SK-N-SH (cell line): ENCODE measurements around the gene DNAH3. TPM values are rescaled to one million over a fixed set of nuclear protein-coding genes. Genes with fewer than 3 reads are reported as not detected.
A peak's percentile ranks its signal among the peaks of the same experiment; 100 is the strongest.

Experiments used
- CTCF ChIA-PET: fragments of 300-600, 350-600 bp; formaldehyde crosslinking; extraction: SDS; loops from one replicate; lab custom pipeline; 2021; lab: Yijun Ruan, JAX
- POLR2A ChIA-PET: fragments of 350-600 bp; sonication (Branson Sonifier 250); formaldehyde crosslinking; extraction: SDS; loops from one replicate; lab custom pipeline; 2020; ENCODE audit warnings: antibody characterized with exemption, inconsistent platforms; lab: Yijun Ruan, JAX
- DNase-seq: peaks from one replicate; pipeline ENCODE4 v3.0.0; 2012
- H2AFZ ChIP-seq: fragments of 200-600 bp; sonication (generic); 2 replicates; pipeline ENCODE4 v1.8.1; 2016; ENCODE audit warnings: antibody characterized with exemption, mild to moderate bottlenecking, low read depth
- H3F3A ChIP-seq: fragments of 200-600 bp; sonication (generic); replicated peaks from 2 replicates; pipeline ENCODE3; 2016; ENCODE audit warnings: antibody characterized with exemption, mild to moderate bottlenecking; ENCODE audit not compliant: insufficient read depth
- H3K27ac ChIP-seq, 2 experiments: fragments of 200-500 bp in 1 of 2; fragments of 200-600 bp in 1 of 2; sonication (Bioruptor generic) in 1 of 2; sonication (generic), shearing (Covaris generic) in 1 of 2; 2 replicates each; pipeline versions ENCODE4 v1.5.1 to v1.6.1; 2014 to 2016; ENCODE audit warnings: low read depth in 2 of 2, inconsistent platforms in 1 of 2, low read length in 1 of 2, mild to moderate bottlenecking in 1 of 2, mixed read lengths in 1 of 2
- H3K27me3 ChIP-seq: fragments of 200-600 bp; sonication (generic), shearing (Covaris generic); 2 replicates; pipeline ENCODE4 v1.6.1; 2016; ENCODE audit warnings: mixed run types; ENCODE audit not compliant: insufficient read depth
- H3K36me3 ChIP-seq, 2 experiments: fragments of 200-500 bp in 1 of 2; fragments of 200-600 bp in 1 of 2; sonication (Bioruptor generic) in 1 of 2; sonication (generic) in 1 of 2; replicated peaks in 1 of 2; 2 replicates each; pipeline versions ENCODE3 to v1.5.1; 2014 to 2016; ENCODE audit warnings: low read length in 1 of 2, mild to moderate bottlenecking in 1 of 2; ENCODE audit not compliant: insufficient read depth in 2 of 2, control insufficient read depth in 1 of 2
- H3K4me1 ChIP-seq, 2 experiments: fragments of 200-500 bp in 1 of 2; fragments of 200-600 bp in 1 of 2; sonication (Bioruptor generic) in 1 of 2; sonication (generic), shearing (Covaris generic) in 1 of 2; 2 replicates each; pipeline versions ENCODE4 v1.5.1 to v1.6.1; 2014 to 2016; ENCODE audit warnings: low read depth in 1 of 2, low read length in 1 of 2, mixed run types in 1 of 2; ENCODE audit not compliant: insufficient read depth in 2 of 2, control insufficient read depth in 1 of 2
- H3K4me2 ChIP-seq: fragments of 200-600 bp; sonication (generic), shearing (Covaris generic); 2 replicates; pipeline ENCODE4 v1.6.1; 2017; ENCODE audit warnings: mixed run types
- H3K4me3 ChIP-seq, 2 experiments: fragments of 200-500 bp in 1 of 2; fragments of 200-600 bp in 1 of 2; sonication (Bioruptor generic) in 1 of 2; sonication (generic), shearing (Covaris generic) in 1 of 2; 2 replicates each; pipeline versions ENCODE4 v1.5.1 to v1.8.1; 2014 to 2016; ENCODE audit warnings: low read depth in 2 of 2, inconsistent platforms in 1 of 2, low read length in 1 of 2, mild to moderate bottlenecking in 1 of 2, mixed read lengths in 1 of 2, moderate library complexity in 1 of 2
- H3K79me2 ChIP-seq: fragments of 200-600 bp; sonication (generic); 2 replicates; pipeline ENCODE4 v1.8.1; 2017; ENCODE audit warnings: mild to moderate bottlenecking; ENCODE audit not compliant: insufficient read depth
- H3K9ac ChIP-seq: fragments of 200-600 bp; sonication (generic); 2 replicates; pipeline ENCODE4 v1.6.1; 2017; ENCODE audit warnings: mixed run types
- H3K9me2 ChIP-seq: fragments of 200-600 bp; sonication (generic); 2 replicates; pipeline ENCODE4 v1.6.1; 2017; ENCODE audit warnings: mixed run types
- H3K9me3 ChIP-seq: fragments of 200-600 bp; sonication (generic); 2 replicates; pipeline ENCODE4 v1.6.1; 2017; ENCODE audit warnings: mixed run types, mild to moderate bottlenecking, moderate library complexity
- H4K20me1 ChIP-seq: fragments of 200-600 bp; sonication (generic); 2 replicates; pipeline ENCODE4 v1.6.1; 2017; ENCODE audit warnings: mild to moderate bottlenecking, mixed run types; ENCODE audit not compliant: insufficient read depth
- CHD2 ChIP-seq: fragments of 150-350 bp; IDR thresholded peaks from 2 replicates; pipeline ENCODE4 v1.6.1; 2018; ENCODE audit warnings: low read length; ENCODE audit not compliant: partially characterized antibody
- EZH2phosphoT487 ChIP-seq: fragments of 200-600 bp; sonication (generic); IDR thresholded peaks from 2 replicates; pipeline ENCODE4 v1.6.1; 2017; ENCODE audit warnings: low read depth, mixed run types, mild to moderate bottlenecking, antibody characterized with exemption, moderate library complexity, borderline replicate concordance
- FOXJ3 ChIP-seq: sonication (generic); formaldehyde crosslinking; IDR thresholded peaks from 2 replicates; pipeline ENCODE4 v1.5.1; 2020; ENCODE audit warnings: mild to moderate bottlenecking, missing genetic modification reagents
- GABPA ChIP-seq: IDR thresholded peaks from 2 replicates; pipeline ENCODE4 v1.4.0; 2012; ENCODE audit warnings: low read depth, mild to moderate bottlenecking
- MEF2A ChIP-seq: IDR thresholded peaks from 2 replicates; pipeline ENCODE4 v1.4.0; 2012; ENCODE audit warnings: low read depth, borderline replicate concordance
- NRF1 ChIP-seq: IDR thresholded peaks from 2 replicates; pipeline ENCODE4 v1.6.1; 2012; ENCODE audit warnings: low read depth, mild to moderate bottlenecking, low read length
- PBX3 ChIP-seq: IDR thresholded peaks from 2 replicates; pipeline ENCODE4; 2012
- POLR2AphosphoS5 ChIP-seq: IDR thresholded peaks from 2 replicates; pipeline ENCODE4 v1.6.1; 2012; ENCODE audit warnings: low read depth, low read length
- RCOR1 ChIP-seq: fragments of 150-350 bp; IDR thresholded peaks from 2 replicates; pipeline ENCODE4 v1.6.1; 2017; ENCODE audit warnings: antibody characterized with exemption, low read length
- SIN3A ChIP-seq: IDR thresholded peaks from 2 replicates; pipeline ENCODE4 v1.6.1; 2012; ENCODE audit warnings: low read depth, mild to moderate bottlenecking, low read length, moderate library complexity, borderline replicate concordance
- TAF1 ChIP-seq: IDR thresholded peaks from 2 replicates; pipeline ENCODE4 v1.6.1; 2012; ENCODE audit warnings: low read depth, mild to moderate bottlenecking, low read length, moderate library complexity, borderline replicate concordance
- ZBTB33 ChIP-seq: IDR thresholded peaks from 2 replicates; pipeline ENCODE4 v1.4.0; 2012; ENCODE audit warnings: low read depth, borderline replicate concordance
- WGBS: methylation state at CpG from one replicate; pipeline ENCODE4 v1.1.6; 2017; ENCODE audit warnings: low lambda C conversion rate; 5-methylcytosine and 5-hydroxymethylcytosine counted together
- polyA plus RNA-seq, 3 experiments: library from polyadenylated mRNA; depleted of rRNA; stranded (reverse); fragments of >200 nt; gene quantifications; 2 replicates each; pipeline ENCODE4 v1.2.3, GENCODE V29; 2012
- TF ChIP-seq, protein P1 (sequence below): IDR thresholded peaks from 2 replicates; pipeline ENCODE4 v1.4.0; 2012; ENCODE audit warnings: low read depth
- TF ChIP-seq, protein P2 (sequence below): fragments of 150-350 bp; IDR thresholded peaks from 2 replicates; pipeline ENCODE4 v1.6.1; 2017; ENCODE audit warnings: antibody characterized with exemption, low read length, low read depth, borderline replicate concordance
- TF ChIP-seq, protein P3 (sequence below): IDR thresholded peaks from 2 replicates; pipeline ENCODE4 v1.6.1; 2012; ENCODE audit warnings: mild to moderate bottlenecking, low read depth, low read length, moderate library complexity

Gene DNAH3, protein sequence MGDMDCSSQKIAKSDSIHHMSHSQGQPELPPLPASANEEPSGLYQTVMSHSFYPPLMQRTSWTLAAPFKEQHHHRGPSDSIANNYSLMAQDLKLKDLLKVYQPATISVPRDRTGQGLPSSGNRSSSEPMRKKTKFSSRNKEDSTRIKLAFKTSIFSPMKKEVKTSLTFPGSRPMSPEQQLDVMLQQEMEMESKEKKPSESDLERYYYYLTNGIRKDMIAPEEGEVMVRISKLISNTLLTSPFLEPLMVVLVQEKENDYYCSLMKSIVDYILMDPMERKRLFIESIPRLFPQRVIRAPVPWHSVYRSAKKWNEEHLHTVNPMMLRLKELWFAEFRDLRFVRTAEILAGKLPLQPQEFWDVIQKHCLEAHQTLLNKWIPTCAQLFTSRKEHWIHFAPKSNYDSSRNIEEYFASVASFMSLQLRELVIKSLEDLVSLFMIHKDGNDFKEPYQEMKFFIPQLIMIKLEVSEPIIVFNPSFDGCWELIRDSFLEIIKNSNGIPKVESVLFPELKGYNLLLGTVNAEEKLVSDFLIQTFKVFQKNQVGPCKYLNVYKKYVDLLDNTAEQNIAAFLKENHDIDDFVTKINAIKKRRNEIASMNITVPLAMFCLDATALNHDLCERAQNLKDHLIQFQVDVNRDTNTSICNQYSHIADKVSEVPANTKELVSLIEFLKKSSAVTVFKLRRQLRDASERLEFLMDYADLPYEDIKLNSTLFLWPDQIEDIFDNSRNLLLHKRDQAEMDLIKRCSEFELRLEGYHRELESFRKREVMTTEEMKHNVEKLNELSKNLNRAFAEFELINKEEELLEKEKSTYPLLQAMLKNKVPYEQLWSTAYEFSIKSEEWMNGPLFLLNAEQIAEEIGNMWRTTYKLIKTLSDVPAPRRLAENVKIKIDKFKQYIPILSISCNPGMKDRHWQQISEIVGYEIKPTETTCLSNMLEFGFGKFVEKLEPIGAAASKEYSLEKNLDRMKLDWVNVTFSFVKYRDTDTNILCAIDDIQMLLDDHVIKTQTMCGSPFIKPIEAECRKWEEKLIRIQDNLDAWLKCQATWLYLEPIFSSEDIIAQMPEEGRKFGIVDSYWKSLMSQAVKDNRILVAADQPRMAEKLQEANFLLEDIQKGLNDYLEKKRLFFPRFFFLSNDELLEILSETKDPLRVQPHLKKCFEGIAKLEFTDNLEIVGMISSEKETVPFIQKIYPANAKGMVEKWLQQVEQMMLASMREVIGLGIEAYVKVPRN (N-terminal part only)
- not detected in 2 replicates for polyA plus RNA-seq (2012; rRNA removed)
- 0.01 TPM in 2 replicates for polyA plus RNA-seq (2012; cell fraction: cytosol; rRNA removed)
- 0.04 and 0.05 TPM in 2 replicates for polyA plus RNA-seq (2012; cell fraction: nucleus; rRNA removed)

- 15% methylated on average over 7 of the region's 8 CpGs for WGBS
- CTCF ChIA-PET: no interaction called here
- Histone ChIP-seq H3K4me2 (0 out of 2 replicates have a peak within 1 kb of the TSS, but pooled peaks have one; percentile 15), H3K79me2 (no peaks in the 10 kb centered on the region), H3K27ac (no peak within 1 kb of the TSS), H3K27me3 (peaks cover 13% of the 10 kb centered on the region), H3K9me2 (no peaks in the 10 kb centered on the region), H3F3A (no peaks in the 10 kb centered on the region), H3K9ac (no peak within 1 kb of the TSS), H3K4me3 (no peak within 1 kb of the TSS), H3K4me1 (peaks cover 0 to 6% of the 10 kb centered on the region in 2 experiments; a peak in 1 of 4 replicates), H4K20me1 (no peaks in the 10 kb centered on the region), H3K36me3 (no peaks in the 10 kb centered on the region), H3K9me3 (no peaks in the 10 kb centered on the region), H2AFZ (0 out of 2 replicates have a peak within 1 kb of the TSS, but pooled peaks have one; percentile 32)
- POLR2A ChIA-PET: no interaction called here
- DNase-seq: peak; percentile 41
- no peak for TF ChIP-seq FOXJ3 (CRISPR knock-in tag)
- no peak for TF ChIP-seq SIN3A
- TF ChIP-seq, protein P1, sequence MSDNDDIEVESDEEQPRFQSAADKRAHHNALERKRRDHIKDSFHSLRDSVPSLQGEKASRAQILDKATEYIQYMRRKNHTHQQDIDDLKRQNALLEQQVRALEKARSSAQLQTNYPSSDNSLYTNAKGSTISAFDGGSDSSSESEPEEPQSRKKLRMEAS: no peak
- TF ChIP-seq, protein P2, sequence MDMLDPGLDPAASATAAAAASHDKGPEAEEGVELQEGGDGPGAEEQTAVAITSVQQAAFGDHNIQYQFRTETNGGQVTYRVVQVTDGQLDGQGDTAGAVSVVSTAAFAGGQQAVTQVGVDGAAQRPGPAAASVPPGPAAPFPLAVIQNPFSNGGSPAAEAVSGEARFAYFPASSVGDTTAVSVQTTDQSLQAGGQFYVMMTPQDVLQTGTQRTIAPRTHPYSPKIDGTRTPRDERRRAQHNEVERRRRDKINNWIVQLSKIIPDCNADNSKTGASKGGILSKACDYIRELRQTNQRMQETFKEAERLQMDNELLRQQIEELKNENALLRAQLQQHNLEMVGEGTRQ: no peak
- TF ChIP-seq CHD2: no peak
- TF ChIP-seq TAF1: no peak
- TF ChIP-seq NRF1: no peak
- no peak for TF ChIP-seq GABPA
- no peak for TF ChIP-seq RCOR1
- TF ChIP-seq POLR2AphosphoS5: no peak
- TF ChIP-seq MEF2A: no peak
- TF ChIP-seq EZH2phosphoT487: no peak
- no peak for TF ChIP-seq ZBTB33
- no peak for TF ChIP-seq PBX3
- TF ChIP-seq, protein P3, sequence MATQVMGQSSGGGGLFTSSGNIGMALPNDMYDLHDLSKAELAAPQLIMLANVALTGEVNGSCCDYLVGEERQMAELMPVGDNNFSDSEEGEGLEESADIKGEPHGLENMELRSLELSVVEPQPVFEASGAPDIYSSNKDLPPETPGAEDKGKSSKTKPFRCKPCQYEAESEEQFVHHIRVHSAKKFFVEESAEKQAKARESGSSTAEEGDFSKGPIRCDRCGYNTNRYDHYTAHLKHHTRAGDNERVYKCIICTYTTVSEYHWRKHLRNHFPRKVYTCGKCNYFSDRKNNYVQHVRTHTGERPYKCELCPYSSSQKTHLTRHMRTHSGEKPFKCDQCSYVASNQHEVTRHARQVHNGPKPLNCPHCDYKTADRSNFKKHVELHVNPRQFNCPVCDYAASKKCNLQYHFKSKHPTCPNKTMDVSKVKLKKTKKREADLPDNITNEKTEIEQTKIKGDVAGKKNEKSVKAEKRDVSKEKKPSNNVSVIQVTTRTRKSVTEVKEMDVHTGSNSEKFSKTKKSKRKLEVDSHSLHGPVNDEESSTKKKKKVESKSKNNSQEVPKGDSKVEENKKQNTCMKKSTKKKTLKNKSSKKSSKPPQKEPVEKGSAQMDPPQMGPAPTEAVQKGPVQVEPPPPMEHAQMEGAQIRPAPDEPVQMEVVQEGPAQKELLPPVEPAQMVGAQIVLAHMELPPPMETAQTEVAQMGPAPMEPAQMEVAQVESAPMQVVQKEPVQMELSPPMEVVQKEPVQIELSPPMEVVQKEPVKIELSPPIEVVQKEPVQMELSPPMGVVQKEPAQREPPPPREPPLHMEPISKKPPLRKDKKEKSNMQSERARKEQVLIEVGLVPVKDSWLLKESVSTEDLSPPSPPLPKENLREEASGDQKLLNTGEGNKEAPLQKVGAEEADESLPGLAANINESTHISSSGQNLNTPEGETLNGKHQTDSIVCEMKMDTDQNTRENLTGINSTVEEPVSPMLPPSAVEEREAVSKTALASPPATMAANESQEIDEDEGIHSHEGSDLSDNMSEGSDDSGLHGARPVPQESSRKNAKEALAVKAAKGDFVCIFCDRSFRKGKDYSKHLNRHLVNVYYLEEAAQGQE: no peak
Measured at GRCh38 chr16:21150375-21151001, at the start of gene DNAH3. Gene DNAH3, minus strand, starts transcription at chr16:21150846. Its CDS starts 527 bp downstream, at chr16:21150319.
